B cell (primary cell): ENCODE data around the gene EFCAB12.

Experiments used
- CTCF ChIP-seq: fragments of 200-600 bp; IDR thresholded peaks from one replicate; pipeline ENCODE4 v1.8.0; 2022; ENCODE audit warnings: antibody characterized with exemption, mild to moderate bottlenecking
- EZH2 ChIP-seq: IDR thresholded peaks from 2 replicates; pipeline ENCODE4 v1.6.1; 2012; ENCODE audit warnings: borderline replicate concordance, low read depth, mild to moderate bottlenecking, moderate library complexity, low read length; ENCODE audit not compliant: insufficient read depth, poor library complexity, severe bottlenecking

GRCh38 chr3:129469026-129469425, 40.6 kb upstream of the EFCAB12 start:
- TF ChIP-seq CTCF (no peak), EZH2 (no peak)
